ENCODE data around the gene FAM237B.

Gene FAM237B

GRCh38 chr7:90298145-90299038 is 22.7 kb downstream of the FAM237B start:
- in situ Hi-C loops (cut with HindIII; ENCODE audit: low sequenced_read_pairs) = no loop called here

- in situ Hi-C loops (cut with HindIII; ENCODE audit: low sequenced_read_pairs) = no loop called here
Observed at GRCh38 chr7:90290244-90291113, 30.6 kb downstream of the FAM237B start.

GRCh38 chr7:90288154-90288553 is 33.0 kb downstream of the FAM237B start:
- in situ Hi-C loops (cut with HindIII; ENCODE audit: low sequenced_read_pairs) = no loop called here

- in situ Hi-C loops (cut with HindIII; ENCODE audit: low sequenced_read_pairs) = no loop called here
Observed at GRCh38 chr7:90276033-90276728, 44.9 kb downstream of the FAM237B start.

GRCh38 chr7:90274161-90274560 is 46.9 kb downstream of the FAM237B start:
- in situ Hi-C loops (cut with HindIII; ENCODE audit: low sequenced_read_pairs) = no loop called here

- in situ Hi-C loops (cut with HindIII; ENCODE audit: low sequenced_read_pairs) = no loop called here
Observed at GRCh38 chr7:90272242-90272641, 48.9 kb downstream of the FAM237B start.

- in situ Hi-C loops (cut with HindIII; ENCODE audit: low sequenced_read_pairs) = no loop called here
Observed at GRCh38 chr7:90271753-90272152, 49.4 kb downstream of the FAM237B start.

GRCh38 chr7:90270431-90271178 is 50.5 kb downstream of the FAM237B start:
- in situ Hi-C loops (cut with HindIII; ENCODE audit: low sequenced_read_pairs) = no loop called here

GRCh38 chr7:90269163-90269562 is 51.9 kb downstream of the FAM237B start:
- in situ Hi-C loops (cut with HindIII; ENCODE audit: low sequenced_read_pairs) = loop anchor here (5.0 kb wide), 1 partner anchor 102 kb away; no protein-coding TSS in a partner anchor

- in situ Hi-C loops (cut with HindIII; ENCODE audit: low sequenced_read_pairs) = loop anchor here (5.0 kb wide), 1 partner anchor 100 kb away; no protein-coding TSS in a partner anchor
Observed at GRCh38 chr7:90267263-90267858, 53.7 kb downstream of the FAM237B start.

- in situ Hi-C loops (cut with HindIII; ENCODE audit: low sequenced_read_pairs) = loop anchor here (5.0 kb wide), 1 partner anchor 100 kb away; no protein-coding TSS in a partner anchor
Observed at GRCh38 chr7:90266808-90267207, 54.3 kb downstream of the FAM237B start.

All from endothelial cell of hepatic sinusoid (primary cell).